Measurements from ENCODE around the gene DNAH6.

Gene DNAH6

DNA sequence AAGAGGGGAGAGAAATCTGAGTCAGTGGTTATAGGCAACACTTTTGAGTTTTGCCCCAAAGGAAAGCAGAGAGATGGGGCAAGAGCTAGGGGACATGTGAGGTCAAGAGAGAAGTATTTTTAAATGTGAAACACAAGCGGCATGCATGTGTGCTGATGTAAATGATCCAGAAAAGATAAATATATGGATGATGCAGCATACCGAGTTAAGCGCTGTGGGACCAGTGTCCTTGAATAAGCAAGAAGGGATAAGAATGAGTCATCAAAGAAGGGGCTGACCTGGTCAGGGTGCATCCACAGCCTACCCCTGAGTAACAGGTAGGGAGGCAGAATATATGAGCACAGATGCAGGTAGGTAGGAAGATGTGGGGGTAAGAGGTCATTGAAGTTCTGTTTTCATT is 183.7 kb downstream of the DNAH6 start:
- no peaks in the 10 kb centered on the region for H3K27me3 ChIP-seq (ENCODE audit: control insufficient read depth in 3 of 3, insufficient read depth in 3 of 3, low read depth in 1 of 3, low read length in 3 of 3)
- no peak overlapping the region for H3K23ac ChIP-seq (ENCODE audit: low read depth, low read length, poor library complexity)
- H2BK15ac ChIP-seq (ENCODE audit: low read length): no peak overlapping the region
- no peak overlapping the region for H3K9ac ChIP-seq (ENCODE audit: low read depth, low read length, poor library complexity)
- no peaks in the 10 kb centered on the region for H3K36me3 ChIP-seq (replicated peaks in 1 of 2; ENCODE audit: control insufficient read depth in 2 of 2, insufficient read depth in 2 of 2, low read length in 2 of 2)
- peaks cover 0 to 4% of the 10 kb centered on the region in 2 donors for H3K9me3 ChIP-seq (replicated peaks in 1 of 2; ENCODE audit: control insufficient read depth in 2 of 2, insufficient read depth in 1 of 2, low read depth in 1 of 2, low read length in 2 of 2)
- H3K27ac ChIP-seq (replicated peaks; ENCODE audit: low read length): no peak overlapping the region
- H2BK120ac ChIP-seq (ENCODE audit: low read depth, low read length): no peak overlapping the region
- no peak overlapping the region for H3K18ac ChIP-seq (ENCODE audit: low read length)
- no peak overlapping the region for H4K8ac ChIP-seq (ENCODE audit: low read depth, low read length)
- no peak overlapping the region for H2BK12ac ChIP-seq (ENCODE audit: low read length)
- no peak overlapping the region for H3K4ac ChIP-seq (ENCODE audit: low read length)
- WGBS, 2 donors (ENCODE audit: extremely low coverage in 2 of 2, insufficient read length in 2 of 2, insufficient replicate concordance in 1 of 2): no CpG with 5 or more reads among the region's 3 CpGs
- H2AFZ ChIP-seq (ENCODE audit: low read length): no peak overlapping the region
- DNase-seq (ENCODE audit: low spot score): no peak
- H3K4me2 ChIP-seq (ENCODE audit: insufficient read depth, low read length, poor library complexity, severe bottlenecking): no peak overlapping the region
- no peaks in the 10 kb centered on the region for H3K4me1 ChIP-seq (ENCODE audit: control insufficient read depth in 2 of 2, insufficient read depth in 1 of 2, low read depth in 1 of 2, low read length in 2 of 2)
- H3K4me3 ChIP-seq (ENCODE audit: low read length in 2 of 2): no peak overlapping the region
- no peak overlapping the region for H4K91ac ChIP-seq (ENCODE audit: low read depth, low read length, poor library complexity)
- no peak overlapping the region for H2AK5ac ChIP-seq (ENCODE audit: low read depth, low read length)
- no peak overlapping the region for H2BK5ac ChIP-seq (ENCODE audit: low read length)
- no peak overlapping the region for H3K14ac ChIP-seq (ENCODE audit: low read length)
- H3K79me1 ChIP-seq (ENCODE audit: low read depth, low read length): no peaks in the 10 kb centered on the region

DNA sequence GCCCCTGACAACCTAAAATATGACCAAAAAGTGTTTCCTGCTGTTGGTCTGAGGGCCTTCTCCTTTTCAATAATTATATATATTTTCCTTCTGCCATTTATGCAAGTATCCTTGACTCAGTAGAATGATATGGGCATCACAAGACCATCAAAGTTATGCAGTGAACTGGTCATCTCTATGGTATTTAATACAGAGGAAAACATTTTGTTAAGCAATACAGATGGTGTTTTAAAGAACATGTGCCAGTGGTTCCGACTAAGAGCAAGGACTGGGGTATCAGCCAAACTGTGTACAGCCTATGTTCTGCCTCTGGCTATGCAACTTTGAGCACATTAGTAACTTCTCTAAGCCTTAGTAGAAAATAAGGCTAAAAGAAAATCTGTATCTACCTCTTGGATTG is 185.6 kb downstream of the DNAH6 start:
- no peak for DNase-seq (ENCODE audit: low spot score)
- no peaks in the 10 kb centered on the region for H3K4me1 ChIP-seq (ENCODE audit: control insufficient read depth in 2 of 2, insufficient read depth in 1 of 2, low read depth in 1 of 2, low read length in 2 of 2)
- H2BK5ac ChIP-seq (ENCODE audit: low read length): no peak overlapping the region
- H3K4me3 ChIP-seq (ENCODE audit: low read length in 2 of 2): no peak overlapping the region
- no peaks in the 10 kb centered on the region for H3K27me3 ChIP-seq (ENCODE audit: control insufficient read depth in 3 of 3, insufficient read depth in 3 of 3, low read depth in 1 of 3, low read length in 3 of 3)
- no peak overlapping the region for H2AFZ ChIP-seq (ENCODE audit: low read length)
- H3K27ac ChIP-seq (replicated peaks; ENCODE audit: low read length): no peak overlapping the region
- no peak overlapping the region for H4K91ac ChIP-seq (ENCODE audit: low read depth, low read length, poor library complexity)
- no peak overlapping the region for H3K4me2 ChIP-seq (ENCODE audit: insufficient read depth, low read length, poor library complexity, severe bottlenecking)
- no peak overlapping the region for H2BK120ac ChIP-seq (ENCODE audit: low read depth, low read length)
- no peak overlapping the region for H3K9ac ChIP-seq (ENCODE audit: low read depth, low read length, poor library complexity)
- no CpG with 5 or more reads among the region's 1 CpG for WGBS, 2 donors (ENCODE audit: extremely low coverage in 2 of 2, insufficient read length in 2 of 2, insufficient replicate concordance in 1 of 2)
- peaks cover 0 to 4% of the 10 kb centered on the region in 2 donors for H3K9me3 ChIP-seq (replicated peaks in 1 of 2; ENCODE audit: control insufficient read depth in 2 of 2, insufficient read depth in 1 of 2, low read depth in 1 of 2, low read length in 2 of 2)
- no peak overlapping the region for H2BK15ac ChIP-seq (ENCODE audit: low read length)
- no peak overlapping the region for H2BK12ac ChIP-seq (ENCODE audit: low read length)
- no peaks in the 10 kb centered on the region for H3K79me1 ChIP-seq (ENCODE audit: low read depth, low read length)
- no peak overlapping the region for H3K14ac ChIP-seq (ENCODE audit: low read length)
- no peak overlapping the region for H3K18ac ChIP-seq (ENCODE audit: low read length)
- no peaks in the 10 kb centered on the region for H3K36me3 ChIP-seq (replicated peaks in 1 of 2; ENCODE audit: control insufficient read depth in 2 of 2, insufficient read depth in 2 of 2, low read length in 2 of 2)
- no peak overlapping the region for H3K23ac ChIP-seq (ENCODE audit: low read depth, low read length, poor library complexity)
- H3K4ac ChIP-seq (ENCODE audit: low read length): no peak overlapping the region
- no peak overlapping the region for H2AK5ac ChIP-seq (ENCODE audit: low read depth, low read length)
- no peak overlapping the region for H4K8ac ChIP-seq (ENCODE audit: low read depth, low read length)

DNA sequence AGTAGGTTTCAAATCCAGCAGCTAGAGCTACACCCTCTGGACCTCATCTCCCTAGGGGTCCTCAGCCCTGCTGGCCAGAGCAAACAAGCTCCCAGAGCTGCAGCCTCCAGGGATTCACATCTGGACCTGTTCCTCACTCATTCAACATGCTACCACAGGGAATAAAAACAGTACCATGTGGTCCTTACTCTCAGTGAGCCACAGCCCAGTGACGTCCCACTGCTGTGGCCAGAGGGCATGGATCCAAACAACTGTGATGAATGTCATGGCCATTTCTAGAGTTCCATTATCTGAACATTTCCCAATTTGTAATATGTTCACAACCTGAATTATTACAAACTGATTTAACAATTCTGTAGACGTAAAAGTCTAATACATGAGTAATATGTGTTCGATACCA is 186.6 kb downstream of the DNAH6 start:
- no peak overlapping the region for H2BK15ac ChIP-seq (ENCODE audit: low read length)
- H2BK5ac ChIP-seq (ENCODE audit: low read length): no peak overlapping the region
- H4K91ac ChIP-seq (ENCODE audit: low read depth, low read length, poor library complexity): no peak overlapping the region
- no peak overlapping the region for H3K14ac ChIP-seq (ENCODE audit: low read length)
- no peak overlapping the region for H2BK120ac ChIP-seq (ENCODE audit: low read depth, low read length)
- H3K27ac ChIP-seq (replicated peaks; ENCODE audit: low read length): no peak overlapping the region
- DNase-seq (ENCODE audit: low spot score): no peak
- WGBS, 2 donors (ENCODE audit: extremely low coverage in 2 of 2, insufficient read length in 2 of 2, insufficient replicate concordance in 1 of 2): no CpG with 5 or more reads among the region's 3 CpGs
- no peaks in the 10 kb centered on the region for H3K36me3 ChIP-seq (replicated peaks in 1 of 2; ENCODE audit: control insufficient read depth in 2 of 2, insufficient read depth in 2 of 2, low read length in 2 of 2)
- H3K23ac ChIP-seq (ENCODE audit: low read depth, low read length, poor library complexity): no peak overlapping the region
- no peak overlapping the region for H2BK12ac ChIP-seq (ENCODE audit: low read length)
- peaks cover 0 to 4% of the 10 kb centered on the region in 2 donors for H3K9me3 ChIP-seq (replicated peaks in 1 of 2; ENCODE audit: control insufficient read depth in 2 of 2, insufficient read depth in 1 of 2, low read depth in 1 of 2, low read length in 2 of 2)
- H3K4me3 ChIP-seq (ENCODE audit: low read length in 2 of 2): no peak overlapping the region
- no peak overlapping the region for H2AK5ac ChIP-seq (ENCODE audit: low read depth, low read length)
- no peak overlapping the region for H4K8ac ChIP-seq (ENCODE audit: low read depth, low read length)
- H3K4me2 ChIP-seq (ENCODE audit: insufficient read depth, low read length, poor library complexity, severe bottlenecking): no peak overlapping the region
- no peak overlapping the region for H2AFZ ChIP-seq (ENCODE audit: low read length)
- H3K4me1 ChIP-seq (ENCODE audit: control insufficient read depth in 2 of 2, insufficient read depth in 1 of 2, low read depth in 1 of 2, low read length in 2 of 2): no peaks in the 10 kb centered on the region
- H3K79me1 ChIP-seq (ENCODE audit: low read depth, low read length): no peaks in the 10 kb centered on the region
- no peak overlapping the region for H3K9ac ChIP-seq (ENCODE audit: low read depth, low read length, poor library complexity)
- no peaks in the 10 kb centered on the region for H3K27me3 ChIP-seq (ENCODE audit: control insufficient read depth in 3 of 3, insufficient read depth in 3 of 3, low read depth in 1 of 3, low read length in 3 of 3)
- no peak overlapping the region for H3K4ac ChIP-seq (ENCODE audit: low read length)
- no peak overlapping the region for H3K18ac ChIP-seq (ENCODE audit: low read length)

DNA sequence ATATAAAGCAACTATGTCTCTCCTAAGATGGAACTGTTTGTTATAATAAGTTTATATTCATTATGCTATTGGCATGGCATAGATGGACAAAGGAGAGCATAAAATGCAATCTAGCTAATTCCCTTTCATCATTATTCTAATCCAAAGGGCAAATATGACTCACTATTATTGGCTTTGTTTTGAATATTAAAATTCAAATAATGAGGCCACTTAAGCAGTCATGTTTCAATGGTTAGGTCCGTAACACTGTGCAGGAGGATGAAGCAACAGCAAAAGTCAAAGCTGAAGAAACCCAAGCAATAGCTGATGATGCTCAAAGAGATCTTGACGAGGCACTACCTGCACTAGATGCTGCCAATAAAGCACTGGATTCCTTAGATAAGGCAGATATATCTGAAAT is 187.5 kb downstream of the DNAH6 start:
- H2BK5ac ChIP-seq (ENCODE audit: low read length): no peak overlapping the region
- no peaks in the 10 kb centered on the region for H3K4me1 ChIP-seq (ENCODE audit: control insufficient read depth in 2 of 2, insufficient read depth in 1 of 2, low read depth in 1 of 2, low read length in 2 of 2)
- no peak overlapping the region for H3K14ac ChIP-seq (ENCODE audit: low read length)
- no peaks in the 10 kb centered on the region for H3K27me3 ChIP-seq (ENCODE audit: control insufficient read depth in 3 of 3, insufficient read depth in 3 of 3, low read depth in 1 of 3, low read length in 3 of 3)
- H2AK5ac ChIP-seq (ENCODE audit: low read depth, low read length): no peak overlapping the region
- H3K79me1 ChIP-seq (ENCODE audit: low read depth, low read length): no peaks in the 10 kb centered on the region
- no CpG with 5 or more reads among the region's 2 CpGs for WGBS, 2 donors (ENCODE audit: extremely low coverage in 2 of 2, insufficient read length in 2 of 2, insufficient replicate concordance in 1 of 2)
- H3K9me3 ChIP-seq (replicated peaks in 1 of 2; ENCODE audit: control insufficient read depth in 2 of 2, insufficient read depth in 1 of 2, low read depth in 1 of 2, low read length in 2 of 2): peaks cover 0 to 4% of the 10 kb centered on the region in 2 donors
- no peak overlapping the region for H2AFZ ChIP-seq (ENCODE audit: low read length)
- H4K8ac ChIP-seq (ENCODE audit: low read depth, low read length): no peak overlapping the region
- no peak overlapping the region for H2BK15ac ChIP-seq (ENCODE audit: low read length)
- no peak overlapping the region for H2BK12ac ChIP-seq (ENCODE audit: low read length)
- H3K4ac ChIP-seq (ENCODE audit: low read length): no peak overlapping the region
- DNase-seq (ENCODE audit: low spot score): no peak
- H3K36me3 ChIP-seq (replicated peaks in 1 of 2; ENCODE audit: control insufficient read depth in 2 of 2, insufficient read depth in 2 of 2, low read length in 2 of 2): no peaks in the 10 kb centered on the region
- no peak overlapping the region for H3K4me3 ChIP-seq (ENCODE audit: low read length in 2 of 2)
- H3K27ac ChIP-seq (replicated peaks; ENCODE audit: low read length): no peak overlapping the region
- no peak overlapping the region for H2BK120ac ChIP-seq (ENCODE audit: low read depth, low read length)
- no peak overlapping the region for H3K9ac ChIP-seq (ENCODE audit: low read depth, low read length, poor library complexity)
- H3K23ac ChIP-seq (ENCODE audit: low read depth, low read length, poor library complexity): no peak overlapping the region
- H3K18ac ChIP-seq (ENCODE audit: low read length): no peak overlapping the region
- no peak overlapping the region for H3K4me2 ChIP-seq (ENCODE audit: insufficient read depth, low read length, poor library complexity, severe bottlenecking)
- no peak overlapping the region for H4K91ac ChIP-seq (ENCODE audit: low read depth, low read length, poor library complexity)

Data from neuronal stem cell (in vitro differentiated cells).